NT2/D1 (cell line): ENCODE measurements around the gene SCYGR7.

Source experiments
- SUZ12 ChIP-seq: IDR thresholded peaks from 2 replicates; pipeline ENCODE4 v1.6.1; 2011; ENCODE audit not compliant: insufficient read length, insufficient read depth; ENCODE audit errors: extremely low read depth
- YY1 ChIP-seq: IDR thresholded peaks from 2 replicates; pipeline ENCODE4 v1.6.1; 2011; ENCODE audit not compliant: insufficient read length, insufficient read depth

- TF ChIP-seq YY1: no peak
- no peak for TF ChIP-seq SUZ12
Observed at GRCh38 chr2:227716501-227716900, 11.6 kb upstream of the SCYGR7 start.
